GM19099 (cell line): Measurements from ENCODE around the gene PARN.

Experiments used
- POLR2A ChIP-seq: IDR thresholded peaks from 3 replicates; pipeline ENCODE4 v1.6.1; 2011; ENCODE audit warnings: low read depth; ENCODE audit not compliant: insufficient read length; ENCODE audit errors: extremely low read depth

The PARN gene

GRCh38 chr16:14496786-14497185, 133.3 kb downstream of the PARN start:
- no peak for TF ChIP-seq POLR2A

- TF ChIP-seq POLR2A: no peak
Observed at GRCh38 chr16:14496047-14496770, 133.9 kb downstream of the PARN start.

- TF ChIP-seq POLR2A: no peak
Observed at GRCh38 chr16:14495213-14496046, 134.6 kb downstream of the PARN start.

- no peak for TF ChIP-seq POLR2A
Observed at GRCh38 chr16:14494396-14494966, 135.6 kb downstream of the PARN start.

GRCh38 chr16:14493791-14494190, 136.3 kb downstream of the PARN start:
- no peak for TF ChIP-seq POLR2A

- no peak for TF ChIP-seq POLR2A
Observed at GRCh38 chr16:14492614-14493013, 137.4 kb downstream of the PARN start.

GRCh38 chr16:14491861-14492529, 138.1 kb downstream of the PARN start:
- TF ChIP-seq POLR2A: no peak

GRCh38 chr16:14490235-14490634, 139.8 kb downstream of the PARN start:
- TF ChIP-seq POLR2A: no peak

- TF ChIP-seq POLR2A: no peak
Observed at GRCh38 chr16:14489460-14489859, 140.6 kb downstream of the PARN start.

- TF ChIP-seq POLR2A: no peak
Observed at GRCh38 chr16:14487579-14487978, 142.5 kb downstream of the PARN start.

GRCh38 chr16:14486520-14487303, 143.3 kb downstream of the PARN start:
- TF ChIP-seq POLR2A: no peak

- TF ChIP-seq POLR2A: no peak
Observed at GRCh38 chr16:14485811-14486519, 144.1 kb downstream of the PARN start.

GRCh38 chr16:14485121-14485551, 144.9 kb downstream of the PARN start:
- no peak for TF ChIP-seq POLR2A

- TF ChIP-seq POLR2A: no peak
Observed at GRCh38 chr16:14483819-14484385, 146.2 kb downstream of the PARN start.

- TF ChIP-seq POLR2A: no peak
Observed at GRCh38 chr16:14476183-14476582, 153.9 kb downstream of the PARN start.
